Measurements from ENCODE around the gene SF3B6. TPM values are rescaled to one million over a fixed set of nuclear protein-coding genes. Genes with fewer than 3 reads are reported as not detected.

Gene SF3B6
- total and polyA plus RNA-seq, 9 of the 15 experiments (the other 6 are each of a cell fraction or from before 2014, with no cell fraction given): 146 to 591 (median 295) TPM

- TF ChIP-seq HMGN3 (IDR thresholded peaks at IDR 0.05; ENCODE audit: borderline replicate concordance, extremely low read depth, insufficient read length, low read depth, low read length) (peak; percentile 69), TEAD2 (tag; IDR thresholded peaks at IDR 0.05) (no peak), YY1 (IDR thresholded peaks at IDR 0.05; ENCODE audit: borderline replicate concordance in 1 of 3, control insufficient read depth in 1 of 3, extremely low read depth in 1 of 3, insufficient read depth in 3 of 3, insufficient read length in 1 of 3, insufficient replicate concordance in 2 of 3, low read depth in 1 of 3, low read length in 2 of 3) (peak; percentile 5 to 46 (median 39)), ARHGAP35 (IDR thresholded peaks at IDR 0.05; ENCODE audit: partially characterized antibody) (no peak), DEAF1 (CRISPR knock-in tag; IDR thresholded peaks at IDR 0.05) (peak; percentile 63), NONO (IDR thresholded peaks at IDR 0.05; ENCODE audit: low read depth in 2 of 2, low read length in 1 of 2) (peak; percentile 72 to 73; a peak in 2 of 4 replicates), FOXK1 (CRISPR knock-in tag; IDR thresholded peaks at IDR 0.05; ENCODE audit: borderline replicate concordance) (no peak), KLF1 (tag; IDR thresholded peaks at IDR 0.05) (peak; percentile 58; the same call in 1 of the 2 replicates), ZNF408 (CRISPR knock-in tag; IDR thresholded peaks at IDR 0.05; ENCODE audit: low read depth) (no peak), NFIX (CRISPR knock-in tag; IDR thresholded peaks at IDR 0.05; ENCODE audit: low read depth) (no peak), JUN (IDR thresholded peaks at IDR 0.05; ENCODE audit: borderline replicate concordance, low read depth, low read length) (0 out of 2 replicates have a peak, but pooled peaks have one; percentile 48), JUN (CRISPR knock-in tag; IDR thresholded peaks at IDR 0.05; ENCODE audit: borderline replicate concordance) (0 out of 2 replicates have a peak, but pooled peaks have one; percentile 26)
- TF ChIP-seq, protein P1, sequence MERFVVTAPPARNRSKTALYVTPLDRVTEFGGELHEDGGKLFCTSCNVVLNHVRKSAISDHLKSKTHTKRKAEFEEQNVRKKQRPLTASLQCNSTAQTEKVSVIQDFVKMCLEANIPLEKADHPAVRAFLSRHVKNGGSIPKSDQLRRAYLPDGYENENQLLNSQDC (CRISPR knock-in tag; IDR thresholded peaks at IDR 0.05): no peak; the same call in 1 of the 2 replicates
- TF ChIP-seq, protein P2, sequence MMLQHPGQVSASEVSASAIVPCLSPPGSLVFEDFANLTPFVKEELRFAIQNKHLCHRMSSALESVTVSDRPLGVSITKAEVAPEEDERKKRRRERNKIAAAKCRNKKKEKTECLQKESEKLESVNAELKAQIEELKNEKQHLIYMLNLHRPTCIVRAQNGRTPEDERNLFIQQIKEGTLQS (IDR thresholded peaks at IDR 0.05): no peak; the same call in 1 of the 2 replicates
- TF ChIP-seq, protein P2 (CRISPR knock-in tag; conservative IDR thresholded peaks at IDR 0.05): 0 out of 2 replicates have a peak, but pooled peaks have one; percentile 66
- TF ChIP-seq, protein P3, sequence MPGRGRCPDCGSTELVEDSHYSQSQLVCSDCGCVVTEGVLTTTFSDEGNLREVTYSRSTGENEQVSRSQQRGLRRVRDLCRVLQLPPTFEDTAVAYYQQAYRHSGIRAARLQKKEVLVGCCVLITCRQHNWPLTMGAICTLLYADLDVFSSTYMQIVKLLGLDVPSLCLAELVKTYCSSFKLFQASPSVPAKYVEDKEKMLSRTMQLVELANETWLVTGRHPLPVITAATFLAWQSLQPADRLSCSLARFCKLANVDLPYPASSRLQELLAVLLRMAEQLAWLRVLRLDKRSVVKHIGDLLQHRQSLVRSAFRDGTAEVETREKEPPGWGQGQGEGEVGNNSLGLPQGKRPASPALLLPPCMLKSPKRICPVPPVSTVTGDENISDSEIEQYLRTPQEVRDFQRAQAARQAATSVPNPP (IDR thresholded peaks at IDR 0.05; ENCODE audit: borderline replicate concordance, insufficient read depth, insufficient read length): no peak
Measured at GRCh38 chr2:24084386-24085199, 8.5 kb upstream of the SF3B6 start, which contains the start of gene TP53I3 (continued).

Data from K562 (cell line).